Esophagus muscularis mucosa (tissue), 4 donors: ENCODE data around the gene ENPP6.

ENCODE experiments used
- EP300 ChIP-seq: sonication (generic); formaldehyde crosslinking; IDR thresholded peaks from one replicate; pipeline ENCODE4 v1.6.1; 2017; ENCODE audit warnings: antibody characterized with exemption
- POLR2A ChIP-seq: fragments of 450-650 bp; IDR thresholded peaks from one replicate; pipeline ENCODE4 v1.6.1; 2017; ENCODE audit warnings: antibody characterized with exemption, moderate library complexity, mild to moderate bottlenecking, low read depth
- POLR2AphosphoS5 ChIP-seq, 2 donors: sonication (generic); formaldehyde crosslinking; IDR thresholded peaks; one replicate each; pipeline ENCODE4 v1.6.1; 2017; ENCODE audit warnings: antibody characterized with exemption in 2 of 2
- TF ChIP-seq, protein P1 (sequence below), 3 experiments: fragments of 200-600 bp in 2 of 3; fragments of 450-650 bp in 1 of 3; sonication (generic) in 2 of 3; IDR thresholded peaks; one replicate each; pipeline ENCODE4 v1.5.1; 2017 to 2019; ENCODE audit warnings: antibody characterized with exemption in 3 of 3, mild to moderate bottlenecking in 2 of 3, moderate library complexity in 1 of 3

DNA sequence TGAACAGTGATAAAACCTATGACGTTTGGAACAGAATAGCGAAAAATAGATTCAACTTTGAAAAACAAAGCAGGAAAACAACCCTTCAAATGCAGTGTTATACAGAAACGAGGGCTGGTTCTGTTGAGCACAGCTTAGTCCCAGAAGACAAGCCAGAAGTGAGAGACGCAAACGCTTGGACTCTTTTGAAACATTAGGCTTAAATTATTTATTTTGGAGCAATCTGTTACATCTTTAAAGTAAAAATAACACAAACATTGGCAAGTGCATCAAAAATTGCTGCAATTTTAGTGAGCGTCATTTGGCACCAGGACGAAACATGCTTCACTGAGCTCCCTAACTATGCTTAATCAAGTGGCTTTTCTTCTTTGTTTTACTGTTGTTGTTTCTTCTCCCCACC is 63.5 kb downstream of the ENPP6 start:
- TF ChIP-seq, protein P1, sequence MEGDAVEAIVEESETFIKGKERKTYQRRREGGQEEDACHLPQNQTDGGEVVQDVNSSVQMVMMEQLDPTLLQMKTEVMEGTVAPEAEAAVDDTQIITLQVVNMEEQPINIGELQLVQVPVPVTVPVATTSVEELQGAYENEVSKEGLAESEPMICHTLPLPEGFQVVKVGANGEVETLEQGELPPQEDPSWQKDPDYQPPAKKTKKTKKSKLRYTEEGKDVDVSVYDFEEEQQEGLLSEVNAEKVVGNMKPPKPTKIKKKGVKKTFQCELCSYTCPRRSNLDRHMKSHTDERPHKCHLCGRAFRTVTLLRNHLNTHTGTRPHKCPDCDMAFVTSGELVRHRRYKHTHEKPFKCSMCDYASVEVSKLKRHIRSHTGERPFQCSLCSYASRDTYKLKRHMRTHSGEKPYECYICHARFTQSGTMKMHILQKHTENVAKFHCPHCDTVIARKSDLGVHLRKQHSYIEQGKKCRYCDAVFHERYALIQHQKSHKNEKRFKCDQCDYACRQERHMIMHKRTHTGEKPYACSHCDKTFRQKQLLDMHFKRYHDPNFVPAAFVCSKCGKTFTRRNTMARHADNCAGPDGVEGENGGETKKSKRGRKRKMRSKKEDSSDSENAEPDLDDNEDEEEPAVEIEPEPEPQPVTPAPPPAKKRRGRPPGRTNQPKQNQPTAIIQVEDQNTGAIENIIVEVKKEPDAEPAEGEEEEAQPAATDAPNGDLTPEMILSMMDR (IDR thresholded peaks at IDR 0.05) = no peak
- TF ChIP-seq POLR2AphosphoS5 (IDR thresholded peaks at IDR 0.05) (peak in 1 of 2 donors; percentile 8), EP300 (no peak), POLR2A (no peak)
